HG03354 (cell line): ENCODE results near the gene SSBP1.
"Not testable (repeated sequence)": the region's sequence is repeated elsewhere in the genome, so short reads cannot be mapped to it uniquely, and the experiment has no call there.

Source experiments
- ATAC-seq: cut with Tn5 transposase; IDR thresholded peaks from one replicate; pipeline ENCODE4 v1.9.1; 2021; ENCODE audit warnings: mild to moderate bottlenecking; ENCODE audit not compliant: unreplicated experiment, poor library complexity, severe bottlenecking

Gene SSBP1

GRCh38 chr7:141708351-141708750 is 29.8 kb upstream of the SSBP1 start, which contains the start of gene WEE2:
Gene WEE2 (plus strand): TSS chr7:141708353. CDS start chr7:141708759, 406 bp downstream.
- ATAC-seq = no peak

GRCh38 chr7:141709318-141709717 is 28.8 kb upstream of the SSBP1 start:
- ATAC-seq = no peak

GRCh38 chr7:141709749-141710148 is 28.4 kb upstream of the SSBP1 start:
- no peak for ATAC-seq

GRCh38 chr7:141710301-141710700 is 27.9 kb upstream of the SSBP1 start:
- no peak for ATAC-seq

GRCh38 chr7:141712603-141713255 is 25.4 kb upstream of the SSBP1 start:
- no peak for ATAC-seq

- no peak for ATAC-seq
Observed at GRCh38 chr7:141713890-141714289, 24.3 kb upstream of the SSBP1 start.

GRCh38 chr7:141714571-141714970 is 23.6 kb upstream of the SSBP1 start:
- ATAC-seq = no peak

- ATAC-seq = no peak
Observed at GRCh38 chr7:141715018-141715417, 23.1 kb upstream of the SSBP1 start.

- ATAC-seq = no peak
Observed at GRCh38 chr7:141715794-141716689, 22.1 kb upstream of the SSBP1 start.

GRCh38 chr7:141717450-141717849 is 20.7 kb upstream of the SSBP1 start:
- no peak for ATAC-seq

GRCh38 chr7:141722529-141722928 is 15.6 kb upstream of the SSBP1 start:
- peak; percentile 87 for ATAC-seq

GRCh38 chr7:141729020-141729419 is 9.1 kb upstream of the SSBP1 start:
- no peak for ATAC-seq

GRCh38 chr7:141731476-141732149 is 6.5 kb upstream of the SSBP1 start:
- ATAC-seq = no peak

GRCh38 chr7:141737118-141737835 is 881 bp upstream of the SSBP1 start:
- ATAC-seq = no peak

- ATAC-seq = no peak
Observed at GRCh38 chr7:141738592-141739013, 445 bp downstream of the SSBP1 start.

GRCh38 chr7:141739250-141739649 is 1.1 kb downstream of the SSBP1 start:
- ATAC-seq = no peak

GRCh38 chr7:141742229-141742628 is 4.1 kb downstream of the SSBP1 start:
- no peak for ATAC-seq

GRCh38 chr7:141744131-141744530 is 6.0 kb downstream of the SSBP1 start:
- no peak for ATAC-seq

GRCh38 chr7:141748396-141748795 is 10.2 kb downstream of the SSBP1 start:
- ATAC-seq = no peak

GRCh38 chr7:141751904-141752303 is 13.7 kb downstream of the SSBP1 start:
- ATAC-seq = not testable (repeated sequence)
